Measurements from ENCODE around the gene TSFM. TPM values are rescaled to one million over a fixed set of nuclear protein-coding genes. Genes with fewer than 3 reads are reported as not detected.

Gene TSFM
- total RNA-seq, 2 donors from 2014 or later: 37.7 to 39.9 TPM

GRCh38 chr12:57826966-57827365 lies 44.4 kb downstream of the TSFM start:
- no peaks in the 10 kb centered on the region for H3K4me1 ChIP-seq (ENCODE audit: control insufficient read depth, insufficient read depth, low read length)
- peaks cover 81% of the 10 kb centered on the region for H3K36me3 ChIP-seq (ENCODE audit: control insufficient read depth, insufficient read depth, low read length)
- no peaks in the 10 kb centered on the region for H3K27me3 ChIP-seq (ENCODE audit: control insufficient read depth, insufficient read depth, low read length, poor library complexity, severe bottlenecking)
- H3K4me3 ChIP-seq (ENCODE audit: low read length): no peak overlapping the region
- Mint-ChIP-seq H3K4me3 (no peak overlapping the region), H3K27me3 (ENCODE audit: insufficient read depth) (no peaks in the 10 kb centered on the region), H3K27ac (peak overlapping the region; percentile 69), H3K36me3 (ENCODE audit: low read depth) (peaks cover 71% of the 10 kb centered on the region), H3K4me1 (peaks cover 3% of the 10 kb centered on the region), H3K9me3 (no peaks in the 10 kb centered on the region)
- H3K9ac ChIP-seq (ENCODE audit: extremely low read depth, low read length, poor library complexity, severe bottlenecking): no peak overlapping the region
- DNase-seq: no peak
- TF ChIP-seq, protein P1, sequence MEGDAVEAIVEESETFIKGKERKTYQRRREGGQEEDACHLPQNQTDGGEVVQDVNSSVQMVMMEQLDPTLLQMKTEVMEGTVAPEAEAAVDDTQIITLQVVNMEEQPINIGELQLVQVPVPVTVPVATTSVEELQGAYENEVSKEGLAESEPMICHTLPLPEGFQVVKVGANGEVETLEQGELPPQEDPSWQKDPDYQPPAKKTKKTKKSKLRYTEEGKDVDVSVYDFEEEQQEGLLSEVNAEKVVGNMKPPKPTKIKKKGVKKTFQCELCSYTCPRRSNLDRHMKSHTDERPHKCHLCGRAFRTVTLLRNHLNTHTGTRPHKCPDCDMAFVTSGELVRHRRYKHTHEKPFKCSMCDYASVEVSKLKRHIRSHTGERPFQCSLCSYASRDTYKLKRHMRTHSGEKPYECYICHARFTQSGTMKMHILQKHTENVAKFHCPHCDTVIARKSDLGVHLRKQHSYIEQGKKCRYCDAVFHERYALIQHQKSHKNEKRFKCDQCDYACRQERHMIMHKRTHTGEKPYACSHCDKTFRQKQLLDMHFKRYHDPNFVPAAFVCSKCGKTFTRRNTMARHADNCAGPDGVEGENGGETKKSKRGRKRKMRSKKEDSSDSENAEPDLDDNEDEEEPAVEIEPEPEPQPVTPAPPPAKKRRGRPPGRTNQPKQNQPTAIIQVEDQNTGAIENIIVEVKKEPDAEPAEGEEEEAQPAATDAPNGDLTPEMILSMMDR (conservative IDR thresholded peaks at IDR 0.05): no peak
- H3K27ac ChIP-seq (ENCODE audit: low read depth, low read length): no peak overlapping the region
- no peaks in the 10 kb centered on the region for H3K9me3 ChIP-seq (ENCODE audit: control insufficient read depth, low read length)
- WGBS, 2 experiments (ENCODE audit: insufficient coverage in 1 of 2, insufficient read length in 1 of 2): 96 to 100% methylated on average over 1 of the region's 1 CpG

DNA sequence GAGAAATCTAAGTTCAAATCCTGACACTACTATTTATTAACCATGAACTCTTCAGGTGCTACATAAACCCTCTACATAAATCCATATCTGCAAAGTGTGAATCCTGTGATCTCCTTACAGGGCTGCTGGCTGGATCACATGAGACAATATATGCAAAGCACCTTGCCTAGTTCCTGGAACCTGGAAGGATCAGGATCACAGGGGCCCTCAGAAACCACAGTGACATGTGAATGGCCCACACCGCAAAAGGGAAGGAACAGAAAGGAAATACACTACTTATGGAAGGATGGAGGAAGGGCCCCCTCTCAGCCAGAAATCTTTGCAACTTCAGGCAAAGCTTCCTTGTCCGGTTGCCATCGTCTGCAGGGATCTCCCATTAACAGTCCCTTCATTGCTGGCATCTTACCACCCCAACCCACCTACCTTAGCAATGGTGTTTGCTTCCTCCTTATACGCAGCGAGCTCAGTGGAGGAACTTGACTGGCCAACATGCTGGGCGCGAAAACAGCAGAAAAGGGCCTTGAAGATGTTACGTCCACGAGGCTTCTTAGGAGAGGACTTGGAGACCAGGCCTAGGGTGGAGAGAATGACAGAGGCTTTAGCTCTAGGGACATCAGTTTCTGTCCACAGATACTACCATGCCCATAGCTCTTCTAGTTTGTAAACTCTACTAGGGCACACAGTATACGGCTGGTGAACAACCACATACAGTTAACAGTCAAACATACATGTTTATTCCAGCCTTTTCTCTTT lies 46.6 kb downstream of the TSFM start:
- Mint-ChIP-seq H3K4me1 (peaks cover 15% of the 10 kb centered on the region), H3K27me3 (ENCODE audit: insufficient read depth) (no peaks in the 10 kb centered on the region), H3K27ac (no peak overlapping the region), H3K4me3 (no peak overlapping the region), H3K9me3 (no peaks in the 10 kb centered on the region), H3K36me3 (ENCODE audit: low read depth) (peaks cover 50% of the 10 kb centered on the region)
- Histone ChIP-seq H3K36me3 (ENCODE audit: control insufficient read depth, insufficient read depth, low read length) (peaks cover 60% of the 10 kb centered on the region), H3K27me3 (ENCODE audit: control insufficient read depth, insufficient read depth, low read length, poor library complexity, severe bottlenecking) (no peaks in the 10 kb centered on the region), H3K4me1 (ENCODE audit: control insufficient read depth, insufficient read depth, low read length) (peaks cover 4% of the 10 kb centered on the region), H3K4me3 (ENCODE audit: low read length) (no peak overlapping the region), H3K9me3 (ENCODE audit: control insufficient read depth, low read length) (no peaks in the 10 kb centered on the region), H3K9ac (ENCODE audit: extremely low read depth, low read length, poor library complexity, severe bottlenecking) (no peak overlapping the region), H3K27ac (ENCODE audit: low read depth, low read length) (no peak overlapping the region)
- 95 to 98% methylated on average over 6 to 10 of the region's 10 CpGs for WGBS, 2 experiments (ENCODE audit: insufficient coverage in 1 of 2, insufficient read length in 1 of 2)
- no peak for DNase-seq
- TF ChIP-seq, protein P1 (conservative IDR thresholded peaks at IDR 0.05): no peak

DNA sequence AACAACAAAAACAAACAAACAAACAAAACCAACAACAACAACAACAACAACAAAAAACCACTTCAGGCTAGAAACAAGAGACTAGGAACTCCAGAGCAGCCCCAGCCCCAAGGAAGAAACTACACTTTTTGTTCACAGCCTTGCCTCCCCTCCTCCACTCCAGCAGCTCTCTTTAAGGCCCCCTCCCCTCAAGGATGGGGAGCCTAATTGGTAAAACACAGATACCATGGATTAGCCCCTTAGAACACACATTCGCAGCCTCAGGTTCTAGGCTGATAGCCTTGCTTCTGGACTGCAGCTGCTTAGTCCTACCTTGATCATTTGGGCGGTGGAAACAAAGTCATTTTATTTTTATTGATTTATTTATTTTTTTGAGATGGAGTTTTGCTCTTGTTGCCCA lies 47.8 kb downstream of the TSFM start:
- Mint-ChIP-seq H3K36me3 (ENCODE audit: low read depth) (peaks cover 40% of the 10 kb centered on the region), H3K27me3 (ENCODE audit: insufficient read depth) (no peaks in the 10 kb centered on the region), H3K4me1 (peaks cover 22% of the 10 kb centered on the region), H3K4me3 (no peak overlapping the region), H3K9me3 (no peaks in the 10 kb centered on the region), H3K27ac (peak overlapping the region; percentile 68)
- no peaks in the 10 kb centered on the region for H3K27me3 ChIP-seq (ENCODE audit: control insufficient read depth, insufficient read depth, low read length, poor library complexity, severe bottlenecking)
- peaks cover 7% of the 10 kb centered on the region for H3K4me1 ChIP-seq (ENCODE audit: control insufficient read depth, insufficient read depth, low read length)
- TF ChIP-seq, protein P1 (conservative IDR thresholded peaks at IDR 0.05): no peak
- WGBS, 2 experiments (ENCODE audit: insufficient coverage in 1 of 2, insufficient read length in 1 of 2): 94% methylated on average over 2 of the region's 2 CpGs; no CpG with 5 or more reads in 1 of the 2 experiments
- DNase-seq: no peak
- H3K9me3 ChIP-seq (ENCODE audit: control insufficient read depth, low read length): no peaks in the 10 kb centered on the region
- H3K27ac ChIP-seq (ENCODE audit: low read depth, low read length): no peak overlapping the region
- H3K9ac ChIP-seq (ENCODE audit: extremely low read depth, low read length, poor library complexity, severe bottlenecking): no peak overlapping the region
- H3K4me3 ChIP-seq (ENCODE audit: low read length): no peak overlapping the region
- H3K36me3 ChIP-seq (ENCODE audit: control insufficient read depth, insufficient read depth, low read length): peaks cover 48% of the 10 kb centered on the region

Data from endodermal cell (in vitro differentiated cells).